Skeletal muscle satellite cell (primary cell): ENCODE results near the gene ITGB3BP.
"Not testable (repeated sequence)": the region's sequence is repeated elsewhere in the genome, so short reads cannot be mapped to it uniquely, and the experiment has no call there.

Experiments used
- H3K27me3 ChIP-seq: 2 replicates; pipeline ENCODE4 v1.7.0; 2013; ENCODE audit warnings: low read length; ENCODE audit not compliant: control insufficient read depth, insufficient read depth
- H3K36me3 ChIP-seq: 2 replicates; pipeline ENCODE4 v1.7.0; 2013; ENCODE audit warnings: mild to moderate bottlenecking, control low read depth, low read length; ENCODE audit not compliant: insufficient read depth
- H3K4me1 ChIP-seq: 2 replicates; pipeline ENCODE4 v1.7.0; 2013; ENCODE audit warnings: low read length; ENCODE audit not compliant: control insufficient read depth, insufficient read depth
- H3K4me2 ChIP-seq: 2 replicates; pipeline ENCODE4 v1.7.0; 2013; ENCODE audit warnings: mild to moderate bottlenecking, low read length
- H3K4me3 ChIP-seq: 2 replicates; pipeline ENCODE4 v1.7.0; 2013; ENCODE audit warnings: low read length
- H3K9ac ChIP-seq: 2 replicates; pipeline ENCODE4 v1.7.0; 2013; ENCODE audit warnings: mild to moderate bottlenecking, low read depth, low read length, moderate library complexity
- H3K9me3 ChIP-seq: replicated peaks from 2 replicates; pipeline ENCODE4 v1.7.0; 2013; ENCODE audit warnings: mild to moderate bottlenecking, control low read depth, low read length

ITGB3BP gene

DNA sequence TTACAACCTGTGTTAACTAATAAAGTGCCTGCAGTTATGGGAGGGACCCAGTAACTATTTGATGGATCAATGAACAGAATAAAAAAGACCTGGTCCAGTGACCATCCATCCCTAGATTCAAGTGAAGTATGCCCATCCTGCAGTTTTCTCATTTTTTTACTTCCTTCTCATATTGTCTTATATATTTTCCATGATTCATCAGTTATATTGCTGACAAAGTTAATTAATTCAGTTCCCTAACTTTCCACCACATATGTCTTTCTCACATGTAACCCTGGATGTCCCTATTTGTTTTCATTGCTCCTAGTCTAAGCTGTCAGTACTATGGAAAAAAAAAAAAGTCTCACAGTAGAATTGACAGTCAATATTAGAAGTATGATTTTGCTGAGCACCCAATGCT lies 64.3 kb downstream of the ITGB3BP start:
- Histone ChIP-seq H3K9ac (no peak overlapping the region), H3K36me3 (peaks cover 4% of the 10 kb centered on the region)

DNA sequence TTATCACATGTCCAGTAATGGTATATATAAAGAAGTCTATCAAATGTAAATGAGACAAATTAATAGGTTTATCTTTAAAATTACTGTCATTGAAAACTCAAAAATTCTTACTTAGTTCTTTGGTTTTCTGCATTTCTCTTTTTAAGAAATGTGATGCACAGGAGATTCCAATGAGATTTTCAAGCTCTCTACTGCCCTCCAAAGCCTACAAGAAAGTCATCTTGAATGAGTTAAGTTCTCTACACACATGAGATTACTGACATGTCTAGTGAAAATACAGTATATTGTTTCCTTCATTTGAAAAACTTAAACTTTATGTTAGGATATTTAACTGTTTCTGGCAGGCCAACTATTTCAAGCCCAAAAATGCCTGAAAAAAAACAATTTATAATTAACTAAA lies 68.8 kb downstream of the ITGB3BP start:
- Histone ChIP-seq H3K4me3 (no peak overlapping the region), H3K4me2 (no peak overlapping the region), H3K27me3 (no peaks in the 10 kb centered on the region), H3K36me3 (no peaks in the 10 kb centered on the region), H3K9ac (no peak overlapping the region), H3K9me3 (no peaks in the 10 kb centered on the region), H3K4me1 (peaks cover under 1% of the 10 kb centered on the region)

More for the DNA sequence above, 64.3 kb downstream of the ITGB3BP start:
- Histone ChIP-seq H3K27me3 (no peaks in the 10 kb centered on the region), H3K4me2 (no peak overlapping the region), H3K4me3 (no peak overlapping the region), H3K9me3 (peaks cover 6% of the 10 kb centered on the region), H3K4me1 (no peaks in the 10 kb centered on the region)

DNA sequence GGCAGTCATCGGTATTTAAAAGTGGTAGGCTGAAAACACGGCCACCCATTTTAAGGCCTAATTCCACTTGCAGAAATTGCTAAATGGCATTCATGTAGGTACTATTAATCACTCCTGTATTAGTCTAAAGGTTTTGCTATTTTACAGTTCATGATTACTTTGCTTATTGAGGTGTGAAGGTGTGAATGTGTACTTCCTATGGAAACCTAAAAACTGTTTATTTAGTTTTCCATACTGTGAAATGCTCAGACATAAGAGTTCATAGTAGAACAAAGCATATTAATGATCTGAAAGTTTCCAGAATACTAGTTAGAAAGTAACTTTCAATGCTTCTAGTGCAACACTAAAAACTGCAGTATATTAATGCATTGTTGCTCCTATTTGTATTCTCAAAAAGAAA lies 69.8 kb downstream of the ITGB3BP start:
- Histone ChIP-seq H3K27me3 (no peaks in the 10 kb centered on the region), H3K9me3 (no peaks in the 10 kb centered on the region), H3K4me3 (no peak overlapping the region), H3K36me3 (no peaks in the 10 kb centered on the region), H3K4me1 (peaks cover 6% of the 10 kb centered on the region), H3K4me2 (no peak overlapping the region), H3K9ac (no peak overlapping the region)

DNA sequence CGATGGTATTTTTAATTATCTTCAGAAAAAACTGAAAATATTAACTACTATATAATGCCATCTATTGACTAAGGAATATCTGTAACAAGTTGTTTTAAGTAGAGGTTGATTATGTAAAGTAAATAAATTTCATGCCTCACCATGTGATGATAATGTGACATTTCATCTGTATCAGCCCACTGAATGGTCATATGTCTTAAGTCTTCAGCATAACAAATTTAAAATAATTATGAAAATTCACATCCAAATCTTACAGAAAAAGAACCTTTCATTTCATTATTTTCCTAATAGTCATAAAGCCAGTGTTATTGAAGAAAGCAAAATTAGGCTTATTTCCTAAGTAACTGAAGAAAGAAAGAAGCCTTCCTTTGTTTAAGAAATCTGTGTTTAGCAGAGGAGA lies 72.6 kb downstream of the ITGB3BP start:
- Histone ChIP-seq H3K9ac (no peak overlapping the region), H3K4me3 (no peak overlapping the region), H3K4me1 (peaks cover 6% of the 10 kb centered on the region), H3K27me3 (no peaks in the 10 kb centered on the region), H3K9me3 (no peaks in the 10 kb centered on the region), H3K4me2 (no peak overlapping the region), H3K36me3 (no peaks in the 10 kb centered on the region)

DNA sequence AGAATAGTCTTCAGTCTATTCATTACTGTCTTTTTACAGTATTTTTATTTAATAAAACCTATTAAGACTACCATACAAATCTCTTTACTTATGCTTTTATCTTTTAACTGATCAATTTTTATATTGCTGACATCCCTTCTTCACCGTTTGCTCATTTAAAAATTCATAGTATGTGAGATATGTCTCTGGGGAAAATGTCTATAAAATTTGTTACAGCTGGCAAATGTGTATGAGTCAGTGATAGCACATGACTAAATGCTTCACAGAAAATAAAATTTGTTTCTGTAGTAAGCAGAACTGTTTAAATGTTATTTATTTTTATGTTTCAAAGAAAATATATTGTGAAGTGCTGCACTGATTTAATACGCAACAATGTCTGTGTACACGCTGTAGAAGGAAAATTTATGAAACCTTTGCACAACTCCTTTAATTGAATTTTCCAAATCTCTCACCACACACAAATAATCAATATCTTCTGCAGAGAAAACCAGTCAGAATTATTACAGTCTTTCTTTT lies 74.2 kb downstream of the ITGB3BP start:
- Histone ChIP-seq H3K27me3 (no peaks in the 10 kb centered on the region), H3K9ac (no peak overlapping the region), H3K9me3 (no peaks in the 10 kb centered on the region), H3K4me2 (no peak overlapping the region), H3K4me3 (no peak overlapping the region), H3K4me1 (peaks cover 6% of the 10 kb centered on the region), H3K36me3 (no peaks in the 10 kb centered on the region)

DNA sequence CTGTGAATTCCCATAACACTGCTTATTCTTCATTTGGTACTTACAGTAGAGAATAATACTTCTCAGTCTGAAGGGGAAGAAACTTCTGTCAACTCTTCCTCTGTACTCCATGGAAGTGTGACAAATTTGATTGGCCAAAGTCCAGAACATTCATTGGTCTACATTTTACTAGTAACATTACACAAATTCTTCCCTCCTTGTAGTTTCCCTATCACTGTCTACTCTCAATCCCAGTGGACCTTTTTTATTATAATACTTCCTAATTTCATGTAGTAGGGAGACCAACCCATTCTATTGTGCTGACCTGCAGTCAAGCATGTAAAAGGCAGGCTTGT lies 80.9 kb downstream of the ITGB3BP start:
- Histone ChIP-seq H3K4me1 (no peaks in the 10 kb centered on the region), H3K9ac (no peak overlapping the region), H3K27me3 (no peaks in the 10 kb centered on the region), H3K4me2 (no peak overlapping the region), H3K9me3 (no peaks in the 10 kb centered on the region), H3K4me3 (no peak overlapping the region), H3K36me3 (no peaks in the 10 kb centered on the region)

DNA sequence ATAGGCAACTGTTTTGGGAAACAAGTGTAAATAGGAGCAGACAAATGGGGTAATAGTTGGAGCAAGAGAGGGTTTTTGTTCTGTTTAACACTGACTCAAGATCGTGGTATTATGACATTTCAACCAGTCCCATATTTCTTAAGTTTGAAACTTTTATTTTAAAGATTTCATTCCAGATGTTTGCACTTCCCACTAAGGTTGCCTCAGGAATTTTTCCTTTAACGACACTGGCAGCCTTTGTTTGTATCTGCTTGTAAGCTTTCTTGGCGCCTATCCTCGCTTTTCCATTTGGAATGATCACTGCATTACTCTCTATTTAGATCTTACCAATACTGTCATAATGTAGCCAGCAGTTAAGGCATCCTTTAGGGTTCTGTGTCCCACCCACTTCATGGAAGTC lies 87.9 kb downstream of the ITGB3BP start:
- H3K27me3 ChIP-seq, result no peaks in the 10 kb centered on the region
- no peak overlapping the region for H3K9ac ChIP-seq
- H3K4me3 ChIP-seq, result no peak overlapping the region
- H3K36me3 ChIP-seq, result no peaks in the 10 kb centered on the region
- no peaks in the 10 kb centered on the region for H3K9me3 ChIP-seq
- no peak overlapping the region for H3K4me2 ChIP-seq
- H3K4me1 ChIP-seq, result no peaks in the 10 kb centered on the region

DNA sequence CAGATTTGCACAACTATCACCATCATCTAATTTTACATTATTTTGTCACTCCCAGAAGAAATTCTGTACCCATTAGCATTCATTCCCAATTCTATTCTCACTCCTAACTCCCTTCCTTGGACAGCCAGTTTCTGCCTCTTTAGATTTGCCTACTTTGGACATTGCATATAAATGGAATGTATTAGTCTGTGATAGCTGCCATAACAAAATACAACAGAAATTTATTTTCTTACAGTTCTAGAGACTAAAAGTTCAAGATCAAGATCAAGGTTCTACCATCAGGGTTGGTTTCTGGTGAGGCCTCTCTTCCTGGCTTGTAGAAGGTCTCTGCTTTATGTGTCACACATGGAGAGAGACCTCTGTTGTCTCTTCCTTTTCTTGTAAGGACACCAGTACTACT lies 93.7 kb downstream of the ITGB3BP start:
- no peaks in the 10 kb centered on the region for H3K36me3 ChIP-seq
- no peak overlapping the region for H3K4me3 ChIP-seq
- no peaks in the 10 kb centered on the region for H3K27me3 ChIP-seq
- no peak overlapping the region for H3K9ac ChIP-seq
- H3K4me2 ChIP-seq, result no peak overlapping the region
- H3K9me3 ChIP-seq, result no peaks in the 10 kb centered on the region
- no peaks in the 10 kb centered on the region for H3K4me1 ChIP-seq

DNA sequence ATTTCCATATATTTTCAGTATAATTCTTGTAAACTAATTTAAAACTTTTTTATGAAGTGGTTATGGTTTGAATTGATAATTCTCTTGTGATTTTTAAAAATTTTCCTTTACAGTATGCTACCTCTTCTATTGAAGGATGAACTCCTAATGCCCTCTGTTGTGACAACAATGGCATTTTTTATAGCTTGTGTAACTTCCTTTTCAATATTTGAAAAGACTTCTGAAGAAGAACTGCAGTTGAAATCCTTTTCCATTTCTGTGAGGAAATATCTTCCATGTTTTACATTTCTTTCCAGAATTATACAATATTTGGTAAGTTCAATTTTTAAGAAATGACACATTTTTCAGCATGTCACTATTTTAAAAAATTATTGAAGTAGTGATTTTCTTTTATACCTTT lies 94.2 kb downstream of the ITGB3BP start:
- H3K4me2 ChIP-seq, result no peak overlapping the region
- no peaks in the 10 kb centered on the region for H3K27me3 ChIP-seq
- no peaks in the 10 kb centered on the region for H3K4me1 ChIP-seq
- H3K9me3 ChIP-seq, result no peaks in the 10 kb centered on the region
- H3K9ac ChIP-seq, result no peak overlapping the region
- no peaks in the 10 kb centered on the region for H3K36me3 ChIP-seq
- no peak overlapping the region for H3K4me3 ChIP-seq

DNA sequence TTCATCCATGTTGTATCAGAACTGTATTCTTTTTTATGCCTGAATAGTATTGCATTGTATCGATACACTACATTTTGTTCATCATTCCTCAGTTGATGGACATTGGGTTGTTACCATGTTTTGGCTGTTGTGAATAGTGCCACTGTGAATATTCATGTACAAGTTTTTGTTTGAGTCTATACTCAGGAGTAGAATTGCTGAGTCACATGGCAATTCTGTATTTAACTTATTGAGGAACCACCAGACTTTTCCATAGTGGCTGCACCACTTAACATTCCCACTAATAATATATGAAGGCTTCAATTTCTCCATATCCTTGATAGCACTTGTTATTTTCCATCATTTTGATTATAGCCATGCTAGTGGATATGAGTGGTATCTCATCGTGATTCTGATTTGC lies 99.4 kb downstream of the ITGB3BP start:
- Histone ChIP-seq H3K4me1 (no peaks in the 10 kb centered on the region), H3K27me3 (no peaks in the 10 kb centered on the region), H3K9ac (no peak overlapping the region), H3K4me2 (no peak overlapping the region), H3K36me3 (no peaks in the 10 kb centered on the region), H3K9me3 (no peaks in the 10 kb centered on the region), H3K4me3 (no peak overlapping the region)

DNA sequence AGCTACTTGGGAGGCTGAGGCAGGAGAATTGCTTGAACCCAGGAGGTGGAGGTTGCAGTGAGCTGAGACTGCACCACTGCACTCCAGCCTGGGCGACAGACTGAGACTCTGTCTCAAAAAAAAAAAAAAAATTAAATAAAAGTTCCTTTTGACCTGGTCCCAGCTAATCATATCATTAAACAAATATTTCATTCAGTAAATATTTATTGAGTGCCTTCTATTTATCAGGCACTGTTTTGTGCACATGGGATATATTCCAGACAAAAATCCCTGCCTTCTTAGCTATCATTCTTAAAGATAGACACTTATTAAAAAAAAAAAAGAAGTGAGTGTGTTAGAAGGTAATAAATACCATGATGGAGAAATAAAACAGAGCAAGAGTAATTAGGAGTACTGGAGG lies 102.3 kb downstream of the ITGB3BP start:
- not testable (repeated sequence) for H3K4me2 ChIP-seq, H3K27me3 ChIP-seq, H3K4me3 ChIP-seq, H3K9ac ChIP-seq, H3K9me3 ChIP-seq, H3K36me3 ChIP-seq, H3K4me1 ChIP-seq

DNA sequence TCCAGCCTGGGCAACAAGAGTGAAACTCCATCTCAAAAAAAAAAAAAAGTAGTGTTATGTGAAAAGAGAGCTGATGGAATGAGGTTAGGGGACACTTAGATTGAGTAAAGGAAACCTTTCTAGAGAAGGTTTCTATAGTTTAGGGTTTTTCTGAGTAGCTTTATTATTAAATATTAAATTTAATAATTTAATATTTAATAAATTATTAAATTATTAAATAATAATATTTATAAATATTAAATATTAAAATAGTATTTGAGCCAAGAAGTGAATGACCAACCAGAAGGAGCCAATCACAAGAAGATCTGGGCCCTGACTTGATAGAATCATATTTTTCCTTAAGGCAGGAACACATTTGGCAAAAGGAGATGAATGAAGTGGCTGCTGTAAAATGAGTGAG lies 104.9 kb downstream of the ITGB3BP start:
- Histone ChIP-seq H3K4me3 (no peak overlapping the region), H3K4me1 (no peaks in the 10 kb centered on the region), H3K4me2 (no peak overlapping the region), H3K36me3 (no peaks in the 10 kb centered on the region), H3K27me3 (no peaks in the 10 kb centered on the region), H3K9me3 (no peaks in the 10 kb centered on the region), H3K9ac (no peak overlapping the region)
